ENCODE results near the gene CCDC171. TPM values are rescaled to one million over a fixed set of nuclear protein-coding genes. Genes with fewer than 3 reads are reported as not detected.
"Not testable (repeated sequence)": the region's sequence is repeated elsewhere in the genome, so short reads cannot be mapped to it uniquely, and the experiment has no call there.

Gene CCDC171
- total RNA-seq, 1 donor from 2014 or later: 1.5 TPM

- intact Hi-C loops (cut with micrococcal nuclease): no loop called here
Measured at GRCh38 chr9:15744196-15744595, 191.4 kb downstream of the CCDC171 start.

- intact Hi-C loops (cut with micrococcal nuclease): no loop called here
Measured at GRCh38 chr9:15746905-15747304, 194.1 kb downstream of the CCDC171 start.

DNA sequence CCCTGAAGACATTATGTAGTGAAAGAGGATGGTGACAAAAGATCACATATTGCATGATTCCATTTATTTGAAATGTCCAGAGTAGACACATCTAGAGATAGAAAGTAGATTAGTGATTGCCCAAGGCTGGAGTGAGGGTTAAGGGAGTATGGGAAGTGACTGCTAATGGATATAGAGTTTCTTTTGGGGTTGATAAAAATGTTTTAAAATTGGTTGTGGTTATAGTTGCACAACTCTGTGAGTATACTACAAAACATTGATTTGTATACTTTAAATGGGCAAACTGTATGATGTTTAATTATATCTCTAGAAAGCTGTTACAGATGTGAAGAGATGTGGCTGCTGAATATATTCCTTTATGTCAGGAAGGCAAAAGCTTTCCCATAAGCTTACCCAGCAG is 202.8 kb downstream of the CCDC171 start:
- intact Hi-C loops (cut with micrococcal nuclease): no loop called here

DNA sequence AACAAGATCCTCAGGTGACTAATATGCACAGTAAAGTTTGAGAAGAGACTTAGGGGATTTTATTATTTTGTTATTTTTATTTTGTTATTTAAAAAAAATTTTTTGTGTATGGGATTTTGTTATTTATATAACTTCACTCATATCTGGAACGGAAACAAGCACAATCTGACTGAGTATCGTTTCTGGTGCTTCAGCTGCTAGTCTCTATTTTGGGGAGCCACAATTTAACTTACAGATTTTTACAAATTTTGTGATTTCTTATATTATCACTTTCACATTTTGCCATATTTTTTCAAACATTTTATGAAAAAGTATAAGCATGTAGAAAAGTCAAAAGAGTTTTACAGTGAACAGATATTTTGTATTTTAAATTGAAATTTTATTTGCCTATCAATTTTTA is 208.7 kb downstream of the CCDC171 start:
- intact Hi-C loops (cut with micrococcal nuclease): no loop called here

- intact Hi-C loops (cut with micrococcal nuclease): no loop called here
Measured at GRCh38 chr9:15763371-15763770, 210.5 kb downstream of the CCDC171 start.

DNA sequence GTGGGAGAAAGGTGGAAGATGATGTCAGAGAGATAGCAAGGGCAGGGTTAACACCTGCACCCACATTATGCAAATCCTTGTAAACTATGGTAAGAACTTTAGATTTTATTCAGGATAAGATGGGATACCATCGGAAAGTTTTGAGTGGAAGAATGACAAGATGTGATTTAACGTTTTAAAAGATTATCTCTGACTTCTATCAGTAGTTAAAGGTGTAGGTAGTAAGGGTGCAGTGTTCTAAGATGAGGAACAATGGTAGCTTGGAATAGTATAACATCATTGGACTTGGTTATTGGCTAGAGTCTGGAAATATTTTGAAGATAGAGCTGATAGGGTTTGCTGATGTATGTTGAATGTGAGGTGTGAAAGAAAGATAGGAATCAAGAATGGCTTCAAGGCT is 211.3 kb downstream of the CCDC171 start:
- intact Hi-C loops (cut with micrococcal nuclease): no loop called here

DNA sequence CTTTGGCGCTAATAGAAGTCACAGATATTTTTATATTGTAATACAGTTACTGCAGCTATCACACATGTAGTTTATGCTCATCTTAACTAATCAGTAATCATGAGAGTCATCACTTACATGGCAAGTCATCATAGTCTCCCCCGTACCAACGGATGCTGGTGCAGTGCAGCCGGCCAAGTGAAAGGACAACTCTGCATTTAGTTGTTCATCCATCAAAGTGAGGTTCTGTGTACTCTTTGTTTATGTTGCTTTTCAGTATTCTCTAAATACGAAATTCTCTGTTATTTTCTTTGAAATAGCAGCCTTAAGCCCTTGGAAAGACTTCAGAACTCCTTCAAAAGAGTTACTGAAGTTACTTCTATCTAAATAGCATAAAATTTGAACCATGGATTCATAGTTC is 216.7 kb downstream of the CCDC171 start:
- intact Hi-C loops (cut with micrococcal nuclease): no loop called here

DNA sequence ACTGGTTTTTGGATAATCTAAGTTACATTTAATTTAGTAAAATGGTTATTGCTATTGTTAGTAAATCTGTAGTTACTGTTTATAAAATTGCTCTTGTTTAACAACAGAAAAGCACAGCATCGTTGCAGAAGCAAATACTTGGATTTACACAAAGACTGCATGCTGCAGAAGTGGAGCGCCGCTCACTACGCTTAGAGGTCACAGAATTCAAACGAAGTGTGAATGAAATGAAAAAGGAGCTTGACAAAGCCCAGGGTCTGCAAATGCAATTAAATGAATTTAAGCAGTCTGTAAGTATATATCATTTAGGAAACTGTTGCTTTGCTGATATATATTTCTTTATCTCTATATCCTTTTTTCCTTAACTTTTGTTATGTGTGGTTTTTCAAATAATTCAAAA is 226.0 kb downstream of the CCDC171 start:
- intact Hi-C loops (cut with micrococcal nuclease): no loop called here

GRCh38 chr9:15782106-15782505 is 229.3 kb downstream of the CCDC171 start:
- intact Hi-C loops (cut with micrococcal nuclease): no loop called here

DNA sequence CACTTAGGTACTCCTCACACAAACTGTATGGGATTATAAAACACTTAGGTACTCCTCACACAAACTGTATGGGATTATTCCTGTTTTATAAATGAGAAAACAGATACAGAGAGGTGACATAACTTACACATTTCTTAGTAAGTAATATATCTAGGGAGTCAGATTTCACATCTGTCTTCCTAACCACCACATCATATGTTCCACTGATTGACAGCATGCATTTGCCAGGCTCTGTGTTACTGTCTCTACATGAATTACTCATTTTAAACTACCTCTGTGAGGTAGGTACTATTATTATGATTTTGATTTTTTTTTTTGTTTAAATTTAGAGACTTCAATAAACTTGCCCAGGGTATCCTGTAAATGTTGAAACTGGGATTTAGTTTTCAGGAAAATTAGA is 232.7 kb downstream of the CCDC171 start:
- intact Hi-C loops (cut with micrococcal nuclease): no loop called here

- intact Hi-C loops (cut with micrococcal nuclease): no loop called here
Measured at GRCh38 chr9:15786616-15787015, 233.8 kb downstream of the CCDC171 start.

GRCh38 chr9:15810219-15810899 is 257.5 kb downstream of the CCDC171 start:
- intact Hi-C loops (cut with micrococcal nuclease): not testable (repeated sequence)

- intact Hi-C loops (cut with micrococcal nuclease): no loop called here
Measured at GRCh38 chr9:15813076-15813475, 260.2 kb downstream of the CCDC171 start.

- intact Hi-C loops (cut with micrococcal nuclease): no loop called here
Measured at GRCh38 chr9:15824310-15824709, 271.5 kb downstream of the CCDC171 start.

DNA sequence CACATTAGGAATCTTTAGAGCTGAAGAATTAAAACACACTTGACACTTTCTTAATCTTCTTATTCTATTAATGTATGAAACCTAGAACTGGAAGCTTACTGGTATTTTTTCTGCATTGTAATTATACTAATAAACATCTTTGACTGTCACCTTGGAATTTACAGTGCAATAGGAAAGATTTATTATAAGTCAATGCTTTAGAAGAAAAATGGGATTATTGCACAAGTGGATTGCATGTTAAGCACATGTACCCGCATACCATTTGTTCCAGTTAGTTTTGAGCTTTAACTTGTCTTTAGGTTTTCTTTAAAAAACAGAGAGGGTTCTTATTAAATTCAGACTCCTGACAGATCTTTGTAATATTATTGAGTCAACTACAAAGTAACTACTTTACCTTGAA is 278.5 kb downstream of the CCDC171 start:
- intact Hi-C loops (cut with micrococcal nuclease): no loop called here

DNA sequence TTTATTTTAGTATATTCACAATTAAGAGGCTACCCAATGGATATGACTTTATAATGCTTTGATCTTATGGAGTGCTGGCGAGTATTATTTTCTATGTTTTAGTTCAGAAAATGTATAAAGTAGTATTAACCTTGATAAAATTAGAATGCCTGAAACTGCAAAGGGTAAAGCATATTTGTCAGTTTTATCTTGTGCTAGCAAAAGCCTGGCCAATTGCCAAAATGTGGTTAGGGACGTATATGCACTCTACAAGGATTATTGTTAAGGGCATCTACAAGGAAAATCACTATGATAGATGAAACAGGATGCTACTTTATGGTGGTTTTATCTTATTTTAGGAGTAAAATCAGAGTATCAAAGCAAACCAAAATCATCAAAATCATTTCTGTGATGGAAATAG is 281.7 kb downstream of the CCDC171 start:
- intact Hi-C loops (cut with micrococcal nuclease): no loop called here

DNA sequence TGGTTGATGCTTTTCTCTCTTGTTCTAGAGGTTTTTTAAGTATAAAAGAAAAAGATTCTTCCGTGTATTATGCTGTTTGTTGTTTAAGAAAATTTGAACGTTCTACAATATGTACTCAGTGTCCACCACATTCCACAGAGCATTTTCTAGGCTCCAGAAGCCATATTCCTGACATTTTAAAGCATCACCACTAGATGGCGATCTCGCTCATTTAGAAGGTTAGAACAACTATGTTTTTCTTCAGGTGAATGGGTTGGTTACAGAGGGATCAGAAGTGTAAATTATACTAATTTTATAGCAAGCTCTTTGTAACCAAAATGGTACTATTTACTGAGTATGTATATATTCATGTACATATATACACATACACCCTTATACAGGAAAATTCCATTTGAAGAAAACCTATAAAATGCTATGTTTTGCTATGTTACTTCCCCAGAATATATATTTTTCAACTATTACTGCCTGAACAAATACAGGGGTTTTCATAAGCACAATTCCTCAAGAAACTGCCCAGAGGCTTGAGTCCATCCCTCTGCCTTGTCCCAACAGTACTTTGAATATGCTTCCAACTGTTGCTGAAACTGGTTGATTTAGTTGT is 284.3 kb downstream of the CCDC171 start:
- intact Hi-C loops (cut with micrococcal nuclease): loop anchor here (1.0 kb wide), 1 partner anchor 297 kb away; no protein-coding TSS in a partner anchor

- intact Hi-C loops (cut with micrococcal nuclease): no loop called here
Measured at GRCh38 chr9:15842051-15842450, 289.2 kb downstream of the CCDC171 start.

GRCh38 chr9:15843316-15843715 is 290.5 kb downstream of the CCDC171 start:
- intact Hi-C loops (cut with micrococcal nuclease): no loop called here

- intact Hi-C loops (cut with micrococcal nuclease): no loop called here
Measured at GRCh38 chr9:15843931-15844330, 291.1 kb downstream of the CCDC171 start.

GRCh38 chr9:15846611-15847010 is 293.8 kb downstream of the CCDC171 start:
- intact Hi-C loops (cut with micrococcal nuclease): no loop called here

GRCh38 chr9:15849871-15850270 is 297.0 kb downstream of the CCDC171 start:
- intact Hi-C loops (cut with micrococcal nuclease): no loop called here

GRCh38 chr9:15851766-15852165 is 298.9 kb downstream of the CCDC171 start:
- intact Hi-C loops (cut with micrococcal nuclease): no loop called here

All from T-helper 1 cell treated with Interleukin-12 subunit alpha and Interleukin-12 subunit beta and Interleukin-4 antibody, amounts not matched to agents 30 ng/mL and 1 ng/mL, for 36 hours (primary cell).